ENCODE results near the gene NEK5.

- TF ChIP-seq POLR2AphosphoS5 (IDR thresholded peaks at IDR 0.05; ENCODE audit: borderline replicate concordance, low read depth, low read length) (no peak), EZH2 (IDR thresholded peaks at IDR 0.05) (no peak), FOXP2 (optimal IDR thresholded peaks at IDR 0.05; ENCODE audit: control extremely low read depth, extremely low read length, insufficient read depth) (no peak)
These were observed 26.3 kb upstream of the NEK5 start for GRCh38 chr13:52155177-52155576.
